Uterus (tissue), 2 donors: ENCODE results near the gene UBE2L5.

Source experiments
- POLR2A ChIP-seq, 2 donors: fragments of 450-650 bp; IDR thresholded peaks; one replicate each; pipeline ENCODE4 v1.6.1; 2016; ENCODE audit warnings: antibody characterized with exemption in 2 of 2, mild to moderate bottlenecking in 1 of 2, moderate library complexity in 1 of 2
- TF ChIP-seq, protein P1 (sequence below), 4 experiments: fragments of 200-600 bp in 2 of 4; fragments of 450-650 bp in 2 of 4; sonication (generic) in 2 of 4; IDR thresholded peaks; one replicate each; pipeline ENCODE4 v1.5.1; 2016 to 2019; ENCODE audit warnings: antibody characterized with exemption in 4 of 4, mild to moderate bottlenecking in 2 of 4, moderate library complexity in 1 of 4

DNA sequence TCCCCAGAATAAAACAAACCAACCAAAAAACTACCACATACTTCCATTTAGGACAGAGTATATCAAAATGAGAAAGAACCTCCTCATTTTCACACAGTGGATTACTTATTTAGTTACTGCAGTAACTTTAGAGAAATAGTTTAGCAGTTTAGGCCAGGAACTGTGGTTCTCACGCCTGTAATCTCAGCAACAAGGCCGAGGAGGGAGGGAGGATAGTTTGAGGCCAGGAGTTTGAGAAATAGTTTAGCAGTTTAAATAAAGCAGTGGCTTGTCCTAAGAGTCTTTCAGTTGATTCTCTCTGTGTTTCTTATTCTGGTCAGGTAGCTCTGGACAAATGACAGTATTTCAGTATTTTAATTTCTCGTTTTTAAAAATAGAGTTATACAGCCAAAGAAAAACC is 34.0 kb downstream of the UBE2L5 start:
- TF ChIP-seq, protein P1, sequence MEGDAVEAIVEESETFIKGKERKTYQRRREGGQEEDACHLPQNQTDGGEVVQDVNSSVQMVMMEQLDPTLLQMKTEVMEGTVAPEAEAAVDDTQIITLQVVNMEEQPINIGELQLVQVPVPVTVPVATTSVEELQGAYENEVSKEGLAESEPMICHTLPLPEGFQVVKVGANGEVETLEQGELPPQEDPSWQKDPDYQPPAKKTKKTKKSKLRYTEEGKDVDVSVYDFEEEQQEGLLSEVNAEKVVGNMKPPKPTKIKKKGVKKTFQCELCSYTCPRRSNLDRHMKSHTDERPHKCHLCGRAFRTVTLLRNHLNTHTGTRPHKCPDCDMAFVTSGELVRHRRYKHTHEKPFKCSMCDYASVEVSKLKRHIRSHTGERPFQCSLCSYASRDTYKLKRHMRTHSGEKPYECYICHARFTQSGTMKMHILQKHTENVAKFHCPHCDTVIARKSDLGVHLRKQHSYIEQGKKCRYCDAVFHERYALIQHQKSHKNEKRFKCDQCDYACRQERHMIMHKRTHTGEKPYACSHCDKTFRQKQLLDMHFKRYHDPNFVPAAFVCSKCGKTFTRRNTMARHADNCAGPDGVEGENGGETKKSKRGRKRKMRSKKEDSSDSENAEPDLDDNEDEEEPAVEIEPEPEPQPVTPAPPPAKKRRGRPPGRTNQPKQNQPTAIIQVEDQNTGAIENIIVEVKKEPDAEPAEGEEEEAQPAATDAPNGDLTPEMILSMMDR (IDR thresholded peaks at IDR 0.05), result no peak
- no peak for TF ChIP-seq POLR2A (IDR thresholded peaks at IDR 0.05)
